Hypothalamus (tissue), 51 donors: ENCODE measurements around the gene ACADVL.
"Not testable (repeated sequence)": the region's sequence is repeated elsewhere in the genome, so short reads cannot be mapped to it uniquely, and the experiment has no call there.

ENCODE experiments used
- DNase-seq, 51 donors: peaks; one replicate each; lab custom pipeline; 2025; lab: John Stamatoyannopoulos, UW

Gene ACADVL

DNA sequence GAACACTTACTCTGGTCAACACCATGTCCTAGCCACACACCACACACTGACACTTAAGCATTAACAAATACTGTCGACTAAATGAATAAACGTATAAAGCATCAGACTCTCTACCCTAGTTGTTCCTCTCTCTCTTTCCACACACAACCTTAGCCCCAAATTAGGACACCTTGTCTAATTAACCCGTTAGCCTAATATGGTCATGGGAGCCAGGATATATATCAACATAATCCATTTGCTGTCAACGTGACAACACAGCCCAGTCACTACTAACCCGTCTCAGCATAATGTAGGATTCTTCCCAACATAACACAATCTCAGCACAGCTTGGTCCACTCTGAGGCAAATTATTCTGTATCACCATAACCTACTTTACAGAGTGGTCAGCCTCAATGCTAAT, 12.4 kb downstream of the ACADVL start:
- no peak for DNase-seq

DNA sequence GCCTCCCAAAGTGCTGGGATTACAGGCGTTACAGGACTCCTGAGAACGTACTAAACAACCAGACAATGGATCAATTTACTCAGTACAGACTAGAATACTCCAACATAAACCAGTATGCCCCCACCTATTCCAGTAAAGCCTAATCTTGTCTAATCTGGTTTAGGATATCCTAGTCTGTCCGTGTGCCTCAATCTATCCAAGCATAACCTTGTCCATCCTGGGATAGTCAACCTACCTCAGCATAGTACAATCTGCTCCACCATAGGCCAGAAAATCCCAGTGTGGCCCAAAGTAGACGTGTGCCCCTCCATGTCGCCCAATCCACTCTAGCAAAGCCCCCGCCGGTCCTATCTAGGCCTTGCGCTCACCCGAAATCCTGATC, 14.0 kb downstream of the ACADVL start:
- DNase-seq: no peak

DNA sequence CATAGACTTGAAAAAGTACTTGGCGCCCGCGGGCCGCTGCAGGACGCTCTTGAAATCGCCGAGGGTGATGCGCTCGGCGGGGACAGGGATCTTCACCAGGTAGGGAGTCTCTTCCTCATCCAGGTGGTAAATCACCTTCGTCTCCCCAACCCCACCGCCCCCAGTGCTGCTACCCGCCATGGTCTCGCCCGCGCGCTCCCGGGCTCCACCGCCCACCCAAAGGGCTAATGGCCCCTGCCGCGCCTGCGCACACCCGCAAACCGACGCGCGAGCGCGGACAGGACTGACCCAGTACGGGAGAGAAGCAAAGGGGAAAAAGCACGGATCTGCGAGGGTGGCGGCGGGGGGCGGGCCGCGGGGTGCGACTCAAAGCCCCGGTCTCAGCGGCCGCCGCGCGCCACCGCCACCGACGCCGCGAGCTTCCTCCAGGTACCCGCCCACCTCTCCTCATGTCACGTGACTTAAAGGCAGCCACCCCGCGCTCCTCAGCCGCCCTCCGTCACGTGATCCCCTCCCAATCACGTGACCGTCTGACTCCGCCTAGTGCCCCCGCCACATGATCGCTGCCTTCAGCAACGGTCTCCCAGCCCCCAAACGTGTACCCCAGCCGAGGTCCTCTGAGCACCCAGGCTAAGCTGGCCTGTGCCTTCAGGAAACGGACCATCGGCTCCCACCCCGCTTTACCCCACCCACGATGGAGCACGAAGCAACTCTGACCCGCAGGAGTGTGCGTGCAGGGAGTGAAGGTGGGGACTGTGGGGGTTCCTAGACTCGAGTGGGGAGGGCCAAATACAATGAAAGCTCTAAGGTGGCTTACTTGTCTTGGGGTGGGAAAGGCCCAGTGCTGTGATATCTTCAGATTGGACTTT, 14.6 kb downstream of the ACADVL start, which contains the start of gene DVL2:
Gene DVL2 (minus strand): TSS at position 435 of the 869 bp plus-strand sequence. CDS start 255 bp downstream, at position 180.
- peak; percentile 79 to 98 (median 93) for DNase-seq

DNA sequence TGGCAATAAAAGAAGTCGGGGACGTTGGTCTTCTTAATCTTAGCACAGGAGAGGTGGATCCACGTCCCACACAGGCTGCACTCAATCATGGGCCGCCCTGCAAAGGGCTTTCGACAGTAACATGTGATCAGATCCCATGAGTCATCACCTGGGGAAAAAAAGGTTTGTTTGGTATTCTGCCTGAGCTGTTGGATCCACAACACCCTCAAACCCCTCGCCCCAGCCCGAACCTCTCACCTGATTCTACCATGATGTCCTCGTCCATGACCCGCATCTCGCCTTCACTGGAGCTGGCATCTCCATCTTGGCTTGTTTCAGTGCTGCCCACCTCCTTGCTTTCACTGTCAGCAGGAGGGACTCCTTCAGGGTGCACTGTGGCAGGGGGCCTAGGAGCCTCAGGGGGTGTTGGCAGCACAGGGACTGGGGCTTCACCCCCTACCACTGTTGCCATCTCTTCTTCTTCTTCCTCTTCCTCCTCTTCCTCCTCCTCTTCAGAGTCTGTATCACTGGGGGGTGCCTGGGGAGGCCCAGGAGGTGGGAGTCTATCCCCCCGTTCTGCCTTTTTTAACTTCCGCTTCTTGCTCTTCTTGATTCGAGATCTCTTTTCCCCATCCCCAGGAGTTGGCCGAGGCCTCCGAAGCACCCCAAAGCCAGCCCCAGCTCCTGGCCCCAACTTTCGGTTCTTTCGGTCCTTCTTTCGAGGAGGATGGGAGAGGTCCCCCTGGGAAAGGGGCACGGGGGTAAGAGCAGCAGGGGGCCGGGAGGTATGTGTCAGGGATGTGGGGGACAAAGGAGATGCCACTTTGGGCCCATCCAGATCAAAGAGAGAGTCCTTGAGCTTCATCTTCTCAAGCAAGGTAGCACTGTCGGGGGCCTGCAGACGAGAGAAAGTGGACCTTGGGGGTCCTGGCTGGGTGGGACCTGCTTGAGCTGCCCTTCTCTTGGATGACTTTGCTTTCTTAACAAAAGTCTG, 16.2 kb downstream of the ACADVL start:
- DNase-seq: no peak

DNA sequence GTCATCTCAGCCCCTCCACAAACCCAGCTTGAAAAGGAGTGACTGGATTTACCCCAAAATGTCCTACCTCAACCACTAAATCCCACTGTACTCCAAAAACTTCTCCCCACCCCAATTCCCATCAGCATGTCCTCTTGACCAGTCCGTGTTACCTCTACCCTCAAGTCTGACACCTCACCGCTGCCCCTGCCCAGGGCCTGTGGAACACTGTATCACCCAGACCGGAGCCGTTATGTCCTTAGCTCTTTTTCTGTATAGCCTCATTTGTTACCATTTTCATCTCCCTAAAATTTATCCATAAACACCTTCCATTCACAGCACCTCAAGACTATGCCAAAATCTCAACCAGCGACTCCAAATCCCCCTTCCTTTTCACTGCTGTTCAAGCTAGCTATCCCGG, 17.1 kb downstream of the ACADVL start:
- DNase-seq: no peak

DNA sequence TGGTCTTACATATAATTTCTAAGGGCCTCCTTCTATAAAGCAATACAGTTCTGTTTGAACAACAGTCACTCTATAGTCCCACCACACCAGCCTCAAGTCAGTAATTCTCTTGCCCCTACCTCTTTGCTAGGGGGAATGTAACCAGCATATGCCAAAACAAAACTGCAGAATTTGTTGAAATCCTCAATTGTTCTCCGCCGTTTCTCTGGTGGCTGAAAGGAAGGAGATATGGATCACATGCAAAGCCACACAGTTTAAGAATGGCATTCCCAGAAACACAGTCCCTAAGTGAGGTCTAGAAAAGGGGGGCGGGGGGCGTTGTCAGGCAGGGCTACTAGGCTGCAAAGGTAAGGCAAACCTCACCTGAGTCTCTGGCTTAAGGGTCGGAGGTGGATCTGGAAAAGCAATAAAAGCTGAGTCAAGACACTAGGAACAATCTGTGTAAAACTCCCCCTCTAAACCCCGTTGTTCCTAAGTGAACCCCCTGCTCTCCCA, 17.6 kb downstream of the ACADVL start:
- DNase-seq: no peak

DNA sequence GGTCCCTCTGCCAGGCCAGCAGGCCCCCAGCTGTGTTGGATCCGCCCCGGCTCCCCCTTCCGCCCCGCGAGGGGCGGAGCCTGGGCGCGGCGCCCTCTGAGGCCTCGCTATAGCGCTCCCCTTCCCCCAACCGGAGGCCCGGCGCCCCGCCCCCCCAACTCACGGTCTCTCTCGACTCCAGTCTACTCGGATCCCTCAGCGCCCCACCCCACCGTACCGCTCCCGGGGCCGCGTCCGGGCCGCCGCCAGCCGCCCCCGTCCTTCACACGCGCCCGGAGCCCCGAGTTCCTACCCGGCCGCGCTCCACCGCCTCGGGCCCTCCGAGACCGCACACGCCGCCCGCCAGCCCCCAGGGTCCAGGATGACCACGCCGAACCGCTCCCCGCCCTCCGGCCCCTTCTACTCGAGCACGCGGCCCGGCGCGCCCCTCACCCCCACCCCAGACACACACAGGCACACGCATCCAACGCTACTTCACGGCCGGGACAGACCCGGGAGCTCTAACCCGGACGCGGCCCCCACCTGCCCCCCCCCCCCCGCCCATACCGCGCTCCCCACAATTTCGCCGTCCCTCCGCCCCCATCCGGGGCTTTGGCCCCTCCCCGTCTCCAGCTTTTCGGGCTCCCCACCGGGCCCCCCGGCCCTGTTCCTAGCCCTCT, 18.2 kb downstream of the ACADVL start:
- peak in 41 of 51 donors; percentile 19 to 78 (median 52) for DNase-seq

DNA sequence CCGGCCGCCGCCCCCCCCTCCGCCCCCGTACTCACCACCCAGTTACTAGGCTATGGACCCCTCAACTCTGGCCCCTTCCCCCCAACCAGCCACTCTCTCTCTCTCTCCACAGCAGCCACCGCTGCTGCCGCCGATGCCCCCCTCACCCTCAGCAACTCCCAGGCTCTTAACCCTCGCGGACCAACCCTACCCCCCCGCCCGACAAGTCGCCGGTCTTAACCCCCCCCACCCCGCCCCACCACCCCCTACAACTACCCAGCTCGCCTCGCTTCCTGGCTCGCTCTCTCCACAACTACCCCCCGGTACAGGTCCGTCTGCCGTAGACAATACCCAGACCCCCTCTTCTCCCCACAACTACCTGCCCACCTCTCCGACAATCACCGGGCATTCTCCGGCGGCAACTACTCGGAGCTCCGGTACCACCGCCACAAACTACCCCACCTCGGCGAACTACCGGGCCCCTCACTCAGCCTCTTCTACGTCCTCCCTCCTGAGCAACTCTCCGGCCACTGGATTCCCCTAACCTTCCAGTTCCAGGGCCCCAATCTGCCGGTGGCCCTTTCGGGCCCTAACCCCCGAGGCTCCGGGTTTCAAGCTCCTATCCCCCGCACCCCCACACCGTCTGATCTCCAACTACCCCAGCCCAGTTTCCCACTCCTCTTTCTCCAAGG, 18.8 kb downstream of the ACADVL start:
- peak in 6 of 51 donors; percentile 30 to 61 (median 50) for DNase-seq

DNA sequence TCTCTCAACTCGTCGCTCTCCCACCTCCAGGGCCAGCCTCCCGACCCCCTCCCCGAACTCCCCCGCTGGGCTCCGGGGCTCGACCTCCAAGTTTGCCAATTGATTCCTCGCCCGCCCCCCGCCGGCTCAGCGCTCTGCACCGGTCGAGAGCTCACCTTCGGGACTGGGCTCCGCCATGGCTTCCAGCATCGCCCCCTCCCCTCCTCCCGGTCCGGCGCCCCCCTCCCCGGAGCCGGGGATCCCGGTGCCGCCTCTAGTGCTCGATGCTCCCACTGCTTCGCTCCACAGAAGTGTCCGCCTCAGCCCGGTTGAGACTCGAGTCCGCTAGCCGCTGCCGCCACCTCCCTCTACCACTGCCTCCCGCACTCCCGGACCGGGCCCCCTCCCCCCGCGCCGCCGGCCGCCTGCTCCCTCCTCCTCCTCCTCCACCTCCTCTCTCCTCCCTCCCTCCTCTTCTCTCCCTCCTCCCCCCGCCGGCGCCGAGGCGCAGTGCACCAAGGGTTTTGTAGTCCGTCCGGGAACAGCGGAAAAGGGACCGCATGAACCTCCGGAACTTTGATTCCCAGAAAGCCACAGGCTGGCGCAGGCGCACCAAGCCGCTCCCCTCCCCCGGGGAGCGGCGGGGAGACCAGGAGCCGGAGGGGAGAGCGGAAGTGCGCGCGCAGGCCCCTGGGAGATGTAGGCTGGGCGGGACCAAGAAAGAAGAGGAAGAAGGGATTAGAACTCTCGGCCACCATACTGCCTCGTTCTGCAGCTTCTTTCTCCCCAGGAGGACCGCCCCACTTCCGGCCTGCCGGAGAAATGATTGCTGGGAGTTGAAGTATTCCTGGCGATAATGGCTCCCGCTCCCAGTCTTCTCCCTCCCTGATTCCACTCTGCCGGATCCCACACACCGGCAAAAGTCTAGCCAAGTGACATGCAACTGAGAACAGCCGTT, 19.6 kb downstream of the ACADVL start, which contains the start of gene PHF23:
Gene PHF23 (minus strand): TSS at position 367 of the 937 bp plus-strand sequence. CDS start 178 bp downstream, at position 189.
- peak; percentile 86 to 100 (median 99) for DNase-seq

DNA sequence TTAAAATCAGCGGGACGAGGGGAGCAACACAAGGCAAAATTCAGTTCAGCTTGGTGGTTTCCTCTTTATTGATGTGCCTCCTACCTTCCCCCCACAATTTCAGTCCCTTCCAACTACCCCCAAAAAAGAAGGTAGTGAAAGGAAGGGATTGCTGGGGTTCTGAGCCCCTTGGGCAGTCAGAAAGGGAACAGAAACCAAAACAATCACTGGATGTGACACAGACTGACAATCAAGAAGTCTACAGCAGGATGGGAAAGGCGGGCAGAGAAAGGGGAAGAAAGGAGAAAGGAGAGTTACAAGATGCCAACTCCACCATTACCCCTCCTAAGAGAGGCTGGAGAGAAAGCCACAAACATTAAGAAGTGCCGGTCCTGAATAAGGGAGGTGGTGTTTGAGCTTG, 20.6 kb downstream of the ACADVL start:
- no peak for DNase-seq

DNA sequence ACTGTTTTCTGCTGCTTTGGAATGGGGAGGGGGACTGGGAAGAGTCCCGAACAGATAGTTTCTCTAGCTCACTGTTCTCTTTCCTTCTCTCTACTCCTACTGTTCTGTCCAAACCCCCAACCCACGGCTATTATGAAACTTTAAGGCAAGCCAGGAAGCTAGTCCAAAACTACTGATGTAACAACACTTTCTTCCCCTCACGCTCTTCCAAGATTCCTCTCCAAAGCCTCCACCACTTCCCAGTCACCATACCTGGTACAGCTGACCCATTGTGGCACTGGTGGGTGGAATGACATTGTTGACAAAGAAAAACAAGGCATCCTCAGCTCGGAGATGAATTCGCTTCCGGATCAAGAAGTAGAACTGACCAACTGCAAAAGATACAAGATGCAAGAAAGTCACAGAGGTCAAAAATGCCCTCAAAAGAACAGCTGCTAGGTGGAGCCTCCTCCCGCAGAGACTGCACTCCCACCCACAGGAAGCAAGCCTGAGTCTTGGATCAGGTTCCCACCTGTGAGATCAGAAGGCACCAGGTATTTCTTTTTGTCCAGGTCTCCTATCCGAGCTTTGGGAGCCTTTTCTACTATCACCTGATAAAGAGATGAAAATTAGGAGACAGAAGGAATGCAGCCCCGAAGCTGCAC, 21.5 kb downstream of the ACADVL start:
- DNase-seq: no peak

DNA sequence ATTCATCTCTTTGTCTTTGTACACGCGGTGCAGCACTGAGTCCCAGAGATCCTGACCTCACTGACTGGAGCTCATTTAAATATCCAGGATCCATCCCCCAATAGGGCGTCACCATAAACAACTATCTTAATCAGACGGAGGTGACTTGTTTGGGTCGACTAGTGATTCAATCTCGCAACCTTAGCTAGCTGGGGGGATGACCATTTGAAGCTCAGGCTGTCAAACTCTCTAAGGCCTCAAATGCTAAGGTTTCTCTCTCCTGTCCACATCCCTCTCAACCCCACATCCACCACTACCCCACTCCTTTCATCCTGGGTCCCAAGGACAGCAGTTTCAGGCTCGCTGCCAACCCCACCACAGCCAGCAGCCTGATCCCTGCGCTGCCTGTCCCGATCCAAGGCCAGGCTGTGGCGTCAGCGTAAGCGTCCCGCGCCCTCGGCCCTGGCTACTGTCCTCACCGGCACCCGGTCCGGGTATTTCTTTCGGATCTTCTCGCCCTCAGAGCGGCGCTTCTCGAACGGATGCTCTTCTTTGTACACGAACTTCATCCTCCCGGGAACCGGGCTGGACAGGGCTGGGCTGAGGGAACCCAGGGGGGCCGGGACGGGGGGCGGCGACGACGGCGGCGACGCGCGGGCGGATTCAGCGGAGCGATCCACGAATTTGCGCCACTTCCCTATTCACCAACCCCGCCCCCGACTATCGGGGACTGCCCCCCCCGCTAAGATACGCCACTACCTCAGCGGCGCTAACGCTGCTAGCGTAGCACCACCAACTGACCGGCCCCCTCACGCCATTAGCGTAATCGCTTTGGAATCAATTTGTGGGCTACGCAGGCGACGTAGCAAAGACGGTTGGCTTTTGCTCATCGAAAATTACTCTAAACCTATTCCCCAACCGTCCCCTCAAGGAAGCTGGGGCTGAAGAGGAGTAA, 22.3 kb downstream of the ACADVL start, which contains the start of gene GABARAP:
Gene GABARAP (minus strand): TSS at position 667 of the 934 bp plus-strand sequence. CDS start 119 bp downstream, at position 548.
- peak; percentile 67 to 98 (median 90) for DNase-seq

DNA sequence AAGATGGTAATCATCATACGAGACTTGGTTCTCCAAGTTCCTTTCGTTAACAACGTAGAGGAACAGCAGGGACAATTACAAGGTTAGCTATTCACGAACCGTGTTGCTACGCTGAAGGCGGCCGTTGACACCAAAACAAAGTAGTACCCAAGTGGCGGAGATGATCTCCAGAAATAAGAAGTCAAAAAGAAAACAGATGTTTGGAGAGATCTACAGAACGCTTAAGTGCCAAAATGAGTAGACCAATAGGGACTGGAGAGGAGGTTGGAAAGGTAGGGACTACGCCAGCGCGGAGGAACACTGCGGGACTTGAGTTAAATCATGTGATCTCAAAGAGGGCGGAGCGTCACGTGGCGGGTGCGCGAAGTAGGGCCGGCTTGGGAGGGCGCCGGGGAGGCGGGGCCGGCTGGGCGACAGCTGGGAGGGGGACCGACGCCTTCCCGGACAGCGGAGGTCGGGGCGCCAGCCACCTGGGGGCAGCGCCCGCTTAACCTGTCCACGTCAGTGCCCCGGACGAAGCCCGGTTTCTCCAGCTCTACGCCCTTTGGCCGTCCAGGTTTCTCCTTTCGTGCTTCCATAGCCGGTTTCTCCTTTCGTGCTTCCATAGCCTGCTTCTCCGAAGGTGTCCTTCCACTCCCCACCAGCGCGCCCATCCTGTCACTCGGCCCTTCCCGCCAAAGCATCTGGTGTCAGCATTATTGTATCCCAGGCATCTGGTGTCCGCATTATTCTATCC, 23.1 kb downstream of the ACADVL start:
- peak; percentile 63 to 98 (median 89) for DNase-seq

DNA sequence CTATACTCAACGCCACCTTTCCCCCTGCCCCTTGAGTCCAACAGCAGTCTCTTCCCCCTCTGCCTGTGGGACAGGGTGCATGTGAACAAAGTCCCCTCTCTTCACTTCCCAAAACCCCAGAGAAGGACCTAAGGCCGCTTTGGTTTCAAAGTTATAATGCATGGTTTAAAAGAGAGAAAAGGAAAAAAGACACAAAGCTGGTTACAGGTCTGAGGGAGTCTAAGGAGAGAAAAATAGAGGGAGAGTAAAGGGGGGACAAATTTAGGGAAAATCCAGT, 23.7 kb downstream of the ACADVL start:
- no peak for DNase-seq

DNA sequence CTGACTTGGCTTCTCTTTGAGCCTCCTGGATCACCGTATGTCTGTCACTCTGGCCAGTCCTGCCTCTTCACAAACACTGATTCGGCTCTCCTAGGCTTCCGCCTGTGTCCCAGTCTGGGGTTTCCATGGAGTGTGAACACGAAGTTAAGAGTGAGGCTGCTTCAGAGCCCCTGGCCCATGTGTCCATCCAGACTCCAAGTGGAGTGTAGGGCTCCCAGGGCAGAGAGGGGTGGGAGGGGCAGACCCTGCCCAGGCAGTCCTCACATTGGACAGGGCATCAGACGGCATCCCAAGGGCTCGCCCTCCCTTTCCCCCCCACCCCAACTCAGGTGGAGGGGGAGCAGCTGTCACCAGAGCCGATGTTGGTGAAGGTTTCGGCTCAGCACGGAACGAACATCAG, 24.1 kb downstream of the ACADVL start:
- DNase-seq: not testable (repeated sequence)

DNA sequence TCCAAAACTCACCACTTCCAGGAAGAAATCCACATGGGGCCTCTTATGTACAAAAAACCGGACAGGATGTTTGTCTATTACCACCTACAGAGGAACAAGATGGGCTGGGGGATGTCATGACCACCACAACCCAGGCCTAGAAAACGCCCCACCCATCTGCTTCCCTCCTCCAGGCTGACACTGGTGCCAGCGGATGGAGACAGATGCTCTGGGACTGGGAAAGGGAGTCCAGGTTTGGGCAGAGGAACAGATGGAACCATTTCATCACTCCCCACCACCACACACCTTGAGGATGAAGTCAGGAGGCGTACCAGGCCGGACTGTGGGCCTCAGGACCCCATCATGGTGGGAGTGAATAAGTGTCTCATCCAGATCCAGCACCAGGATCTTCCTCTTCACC, 27.0 kb downstream of the ACADVL start:
- no peak for DNase-seq
